NCI-H524 (cell line): ENCODE results near the gene TEX50.
"Not testable (repeated sequence)": the region's sequence is repeated elsewhere in the genome, so short reads cannot be mapped to it uniquely, and the experiment has no call there.

Source experiments
- DNase-seq, 2 experiments: peaks; one replicate each; lab custom pipeline; 2025; lab: John Stamatoyannopoulos, UW

The TEX50 gene, protein sequence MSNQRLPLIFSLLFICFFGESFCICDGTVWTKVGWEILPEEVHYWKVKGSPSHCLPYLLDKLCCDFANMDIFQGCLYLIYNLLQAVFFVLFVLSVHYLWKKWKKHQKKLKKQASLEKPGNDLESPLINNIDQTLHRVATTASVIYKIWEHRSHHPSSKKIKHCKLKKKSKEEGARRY

DNA sequence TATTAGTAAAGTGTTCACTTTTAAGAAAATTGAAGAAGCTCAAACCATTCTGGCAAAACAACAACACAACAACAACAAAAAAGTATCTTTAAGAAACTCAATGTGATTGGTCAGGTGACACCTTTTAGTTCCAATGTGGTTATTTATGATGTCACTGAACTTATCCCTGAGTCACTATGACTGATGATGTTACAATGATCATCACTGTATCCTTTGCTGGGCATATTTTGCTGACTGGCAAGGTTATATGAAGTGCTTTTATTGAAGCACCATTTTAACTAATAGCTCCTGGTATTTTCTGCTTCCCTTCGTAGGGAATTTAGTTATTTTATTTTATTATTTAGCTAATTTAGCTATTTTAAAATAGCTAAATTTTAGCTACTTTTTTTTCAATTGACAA, at the start of gene TEX50:
TSS of gene TEX50 (plus strand) at position 223 of the 400 bp plus-strand sequence. CDS start 184 bp downstream, outside the sequence.
- no peak for DNase-seq

- DNase-seq = no peak
Observed at GRCh38 chr1:173590557-173590956, 44.6 kb upstream of the TEX50 start.

- not testable (repeated sequence) for DNase-seq
Observed at GRCh38 chr1:173591138-173591537, 44.0 kb upstream of the TEX50 start.

- no peak for DNase-seq
Observed at GRCh38 chr1:173596097-173596825, 38.9 kb upstream of the TEX50 start.

GRCh38 chr1:173601588-173601987, 33.5 kb upstream of the TEX50 start:
- no peak for DNase-seq

DNA sequence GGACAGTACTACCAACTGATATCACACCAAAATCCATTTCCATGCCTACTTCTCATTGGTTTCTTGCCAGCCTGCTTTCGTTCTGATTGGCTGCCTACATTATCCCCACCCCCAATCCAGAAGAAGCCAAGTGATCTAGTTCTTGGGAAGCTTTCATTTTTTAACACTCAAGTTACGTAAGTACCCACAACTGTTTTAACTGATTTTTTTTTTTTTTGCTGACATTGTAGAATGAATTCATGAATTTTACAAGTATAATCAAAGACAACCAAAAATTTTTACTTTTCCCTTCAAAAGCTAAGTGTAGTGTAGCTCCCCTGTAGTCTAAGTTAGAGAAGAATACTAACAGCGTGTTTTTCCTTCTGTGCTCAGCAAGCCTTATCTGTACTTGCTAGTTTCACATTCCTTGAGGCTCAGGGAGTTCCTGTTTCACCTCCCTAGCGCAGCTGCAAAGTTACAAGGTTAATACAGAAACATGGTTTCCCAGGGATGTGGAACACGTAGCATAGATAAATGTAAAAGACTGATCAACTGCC, 32.0 kb upstream of the TEX50 start, which contains the start of gene SLC9C2:
TSS of gene SLC9C2 (minus strand) at position 17 of the 536 bp plus-strand sequence. CDS start 1,296 bp downstream, outside the sequence.
- no peak for DNase-seq

DNA sequence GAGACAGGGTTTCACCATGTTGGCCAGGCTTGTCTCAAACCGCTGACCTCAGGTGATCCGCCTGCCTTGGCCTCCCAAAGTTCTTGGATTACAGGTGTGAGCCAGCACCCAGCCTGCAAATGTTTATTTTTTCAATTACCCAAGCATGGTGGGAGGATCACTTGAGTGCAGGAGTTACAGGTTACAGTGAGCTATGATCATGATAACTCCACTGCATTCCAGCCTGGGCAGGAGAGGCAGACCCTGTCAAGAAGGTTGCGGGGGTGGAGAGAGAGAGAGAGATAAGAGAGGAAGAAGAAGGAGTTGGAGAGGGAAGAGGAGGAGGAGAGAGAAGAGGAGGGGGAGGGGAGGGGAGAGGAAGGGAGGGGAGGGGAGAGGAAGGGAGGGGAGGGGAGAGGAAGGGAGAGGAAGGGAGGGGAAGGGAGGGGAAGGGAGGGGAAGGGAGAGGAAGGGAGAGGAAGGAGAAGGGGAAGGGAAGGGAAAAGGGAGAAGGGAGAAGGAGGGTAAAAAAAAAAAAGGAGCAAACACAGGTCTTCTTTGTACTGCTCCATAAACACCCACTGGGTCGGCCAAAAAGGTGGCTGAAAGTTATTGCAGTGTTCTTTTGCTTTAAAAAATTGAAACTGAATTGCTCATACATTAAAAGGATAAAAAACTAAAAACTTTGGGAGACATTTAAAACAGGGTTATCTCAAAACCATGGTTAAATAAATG, 26.5 kb upstream of the TEX50 start:
- DNase-seq = no peak

GRCh38 chr1:173613086-173613485, 22.1 kb upstream of the TEX50 start:
- not testable (repeated sequence) for DNase-seq

DNA sequence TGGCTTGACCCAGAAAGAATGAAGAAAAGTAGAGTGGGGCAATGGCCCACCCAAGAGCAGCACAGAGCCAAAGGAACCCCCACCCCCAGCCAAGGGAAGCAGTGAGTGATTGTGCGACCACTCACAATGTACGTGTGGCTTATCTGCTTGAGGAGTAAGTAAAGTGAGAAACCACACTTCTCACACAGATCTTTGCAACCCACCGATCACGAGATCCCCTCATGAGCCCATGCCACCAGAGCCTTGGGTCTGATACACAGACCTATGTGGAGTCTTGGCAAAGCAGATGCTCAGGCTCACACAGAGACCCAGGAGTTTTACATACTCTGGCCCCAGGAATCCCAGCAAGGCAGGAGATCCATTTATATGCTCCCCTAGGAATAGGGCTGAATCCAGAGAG, 18.3 kb upstream of the TEX50 start:
- no peak for DNase-seq

GRCh38 chr1:173627269-173627668, 7.9 kb upstream of the TEX50 start:
- DNase-seq = no peak

- DNase-seq = no peak
Observed at GRCh38 chr1:173628888-173629287, 6.2 kb upstream of the TEX50 start.

- not testable (repeated sequence) for DNase-seq
Observed at GRCh38 chr1:173637236-173638042, 2.3 kb downstream of the TEX50 start.

- DNase-seq = no peak
Observed at GRCh38 chr1:173638043-173639021, 3.2 kb downstream of the TEX50 start.

DNA sequence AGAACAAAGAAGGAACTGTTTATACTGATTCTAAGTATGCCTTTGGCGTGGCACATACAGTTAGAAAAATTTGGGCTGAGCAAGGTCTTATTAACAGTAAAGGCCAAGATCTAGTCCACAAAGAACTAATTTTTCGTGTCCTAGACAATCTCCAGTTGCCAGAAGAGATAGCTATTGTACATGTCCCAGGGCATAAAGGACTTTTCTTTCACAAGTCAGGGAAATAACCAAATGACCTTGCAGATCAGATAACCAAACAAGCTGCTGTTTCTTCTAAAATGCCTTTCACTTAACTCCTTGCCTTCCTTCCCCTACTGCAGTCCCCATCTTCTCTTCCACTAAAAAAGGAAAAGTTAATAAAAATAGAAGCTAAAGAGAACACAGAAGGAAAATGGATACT, 4.0 kb downstream of the TEX50 start:
- no peak for DNase-seq

GRCh38 chr1:173642450-173643139, 7.5 kb downstream of the TEX50 start:
- not testable (repeated sequence) for DNase-seq

DNA sequence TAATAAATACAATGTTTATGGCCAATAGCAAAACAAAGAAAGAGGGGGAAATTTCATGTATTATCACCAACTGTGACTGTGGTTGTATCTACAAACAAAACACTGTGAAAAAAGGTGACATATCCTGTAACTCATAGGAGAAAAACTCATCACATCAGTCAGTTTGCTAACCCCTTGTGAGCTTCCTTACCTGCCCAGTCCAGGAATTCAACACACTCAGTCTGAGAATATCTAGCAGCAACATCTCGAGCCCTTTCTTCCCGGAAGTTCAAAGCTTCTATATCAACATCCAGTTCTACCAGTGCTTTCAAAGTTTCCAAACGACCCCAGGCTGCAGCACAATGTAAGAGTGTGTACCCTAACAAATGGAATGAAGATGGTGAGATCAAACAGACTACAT, 11.5 kb downstream of the TEX50 start:
- DNase-seq = no peak

DNA sequence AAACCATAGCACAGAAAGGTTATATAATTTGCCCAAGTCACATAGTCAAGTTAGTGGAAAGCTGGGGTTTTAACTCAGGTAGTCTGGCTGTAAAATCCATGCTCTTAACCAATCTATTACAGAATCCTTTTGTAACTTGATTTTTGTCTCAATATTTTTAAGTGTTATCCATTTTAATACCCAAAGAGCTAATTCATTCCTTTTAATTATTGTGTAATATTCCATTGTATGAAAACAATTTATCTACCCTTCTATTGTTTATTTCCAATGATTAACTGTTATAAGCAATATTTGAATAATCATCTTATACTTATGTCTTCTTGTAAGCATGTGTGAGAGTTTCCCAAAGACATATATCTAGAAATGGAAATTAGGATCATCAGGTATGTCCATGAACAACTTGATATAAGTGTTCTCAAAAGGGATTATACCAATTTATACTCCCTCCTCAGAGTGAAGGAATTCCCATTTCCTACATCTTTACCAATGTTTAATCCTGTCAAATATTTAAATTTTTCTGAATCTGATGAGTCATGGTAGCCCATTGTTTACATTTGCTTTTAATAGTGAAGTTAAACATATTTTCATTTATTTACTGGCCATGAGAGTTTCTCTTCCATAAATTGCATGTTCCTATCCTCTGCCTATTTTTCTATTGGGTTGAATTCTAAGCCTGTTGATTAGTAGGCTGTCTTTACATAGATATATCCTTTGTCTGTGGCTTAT, 13.9 kb downstream of the TEX50 start:
- DNase-seq = no peak

DNA sequence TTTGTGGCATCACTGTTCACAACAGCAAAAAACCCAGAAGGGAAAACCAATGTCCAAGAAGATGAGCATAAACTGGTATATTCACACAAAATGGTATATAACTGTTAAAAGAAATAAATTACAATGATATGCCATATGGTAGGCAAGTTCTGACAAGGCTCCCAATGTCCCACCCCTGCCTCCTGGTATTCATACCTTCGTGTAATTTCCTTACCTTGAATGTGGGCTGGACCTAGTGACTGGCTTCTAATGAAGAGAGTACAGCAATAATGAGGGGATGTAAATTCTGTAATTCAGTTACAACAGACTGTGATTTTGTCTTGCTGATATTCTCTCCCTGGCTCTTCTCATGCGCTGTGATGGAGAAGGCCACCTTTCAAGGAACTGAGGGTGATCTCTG, 25.2 kb downstream of the TEX50 start:
- no peak for DNase-seq

DNA sequence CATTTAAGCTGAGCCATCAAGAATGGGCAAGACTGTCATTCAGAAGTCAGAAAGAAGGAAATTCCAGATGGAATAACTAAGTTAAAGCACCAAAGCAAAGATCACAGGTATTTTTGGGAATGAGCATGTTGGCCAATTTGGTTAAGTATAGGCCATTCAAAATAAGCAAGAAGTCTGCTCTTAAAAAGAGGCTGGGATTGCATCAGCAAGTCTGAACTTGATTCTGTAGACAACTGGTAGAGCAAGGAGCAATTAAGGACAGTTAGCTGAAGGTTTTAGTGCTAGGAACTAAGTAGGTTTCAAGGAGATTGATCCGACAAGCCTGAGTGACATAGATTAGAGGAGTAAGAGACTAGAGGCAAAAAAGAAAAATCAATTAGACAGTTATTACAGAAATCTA, 26.1 kb downstream of the TEX50 start:
- DNase-seq = peak in 1 of 2 experiments; percentile 1
